Measurements from ENCODE around the gene NAA80.
A peak's percentile ranks its signal among the peaks of the same experiment; 100 is the strongest.

NAA80 gene

GRCh38 chr3:50327943-50328691 is 28.9 kb upstream of the NAA80 start, which contains the start of gene TUSC2:
TSS of gene TUSC2 (minus strand) at chr3:50328223. CDS start at chr3:50328099, 124 bp downstream.
- peak; percentile 96 for DNase-seq

- DNase-seq, result no peak
Measured at GRCh38 chr3:50327129-50327528, 27.9 kb upstream of the NAA80 start.

DNA sequence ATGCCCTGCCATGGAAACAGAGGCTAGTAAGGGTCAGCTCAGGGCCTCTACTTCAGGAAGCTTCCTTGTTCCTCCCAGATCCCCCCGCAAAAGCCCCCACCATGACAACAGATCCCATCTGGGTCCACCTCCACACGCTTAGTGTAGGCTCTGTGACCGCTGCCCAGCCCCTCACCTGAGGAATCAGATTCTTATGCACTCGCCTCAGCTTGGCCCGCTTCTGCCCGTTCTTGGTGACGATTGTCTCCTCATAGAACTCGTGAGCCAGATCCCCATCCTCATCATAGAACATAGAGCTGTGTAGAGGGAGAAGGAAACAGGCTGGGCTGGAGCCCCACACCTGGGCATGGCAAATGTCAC is 27.0 kb upstream of the NAA80 start:
- no peak for DNase-seq

- DNase-seq, result no peak
Measured at GRCh38 chr3:50325497-50326181, 26.4 kb upstream of the NAA80 start.

DNA sequence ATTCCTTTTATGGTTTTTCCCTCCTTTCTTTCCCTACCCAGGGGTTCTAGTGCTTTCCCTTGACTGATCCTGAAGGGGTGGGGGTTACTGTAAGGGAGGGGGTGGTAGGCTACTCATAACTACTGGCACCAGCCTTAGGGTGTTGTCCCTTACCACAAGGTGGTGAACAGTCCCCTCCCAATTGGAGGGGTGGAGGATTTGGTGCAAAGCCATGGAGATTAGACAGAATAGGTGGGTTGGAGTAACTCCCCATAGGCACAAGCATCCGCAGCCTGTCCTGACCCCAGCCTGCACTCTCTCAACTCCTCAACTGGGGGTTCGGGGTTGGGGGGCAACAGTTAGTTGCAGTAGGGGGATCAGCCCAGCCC is 25.9 kb upstream of the NAA80 start:
- no peak for DNase-seq

GRCh38 chr3:50324351-50325112 is 25.3 kb upstream of the NAA80 start:
- DNase-seq, result peak; percentile 71

- DNase-seq, result no peak
Measured at GRCh38 chr3:50323614-50324199, 24.5 kb upstream of the NAA80 start.

DNA sequence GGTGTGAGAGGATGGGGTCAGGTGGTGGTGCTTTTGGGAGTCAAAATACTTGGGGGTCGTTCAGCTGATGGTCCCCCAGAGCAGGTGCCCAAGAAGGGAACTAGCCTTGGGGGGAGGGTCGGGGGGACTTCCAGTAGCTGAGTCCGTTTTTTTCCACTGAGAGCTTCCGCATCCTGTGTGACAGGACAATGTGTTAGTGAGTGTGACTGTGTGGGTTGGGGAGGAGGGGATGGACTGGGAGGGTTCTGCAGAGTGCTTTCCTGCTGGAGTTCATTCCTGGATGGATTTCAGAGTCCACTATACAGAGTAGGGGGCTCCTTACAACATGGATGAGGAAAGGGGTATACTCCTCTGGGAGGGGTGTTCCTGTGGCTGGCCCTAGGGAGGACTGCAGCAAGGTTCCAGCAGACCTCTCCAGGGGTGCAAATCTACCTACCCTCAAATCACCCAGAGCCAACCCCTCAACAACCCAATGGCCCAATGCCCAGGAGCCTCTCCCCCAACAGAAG is 23.9 kb upstream of the NAA80 start:
- no peak for DNase-seq

DNA sequence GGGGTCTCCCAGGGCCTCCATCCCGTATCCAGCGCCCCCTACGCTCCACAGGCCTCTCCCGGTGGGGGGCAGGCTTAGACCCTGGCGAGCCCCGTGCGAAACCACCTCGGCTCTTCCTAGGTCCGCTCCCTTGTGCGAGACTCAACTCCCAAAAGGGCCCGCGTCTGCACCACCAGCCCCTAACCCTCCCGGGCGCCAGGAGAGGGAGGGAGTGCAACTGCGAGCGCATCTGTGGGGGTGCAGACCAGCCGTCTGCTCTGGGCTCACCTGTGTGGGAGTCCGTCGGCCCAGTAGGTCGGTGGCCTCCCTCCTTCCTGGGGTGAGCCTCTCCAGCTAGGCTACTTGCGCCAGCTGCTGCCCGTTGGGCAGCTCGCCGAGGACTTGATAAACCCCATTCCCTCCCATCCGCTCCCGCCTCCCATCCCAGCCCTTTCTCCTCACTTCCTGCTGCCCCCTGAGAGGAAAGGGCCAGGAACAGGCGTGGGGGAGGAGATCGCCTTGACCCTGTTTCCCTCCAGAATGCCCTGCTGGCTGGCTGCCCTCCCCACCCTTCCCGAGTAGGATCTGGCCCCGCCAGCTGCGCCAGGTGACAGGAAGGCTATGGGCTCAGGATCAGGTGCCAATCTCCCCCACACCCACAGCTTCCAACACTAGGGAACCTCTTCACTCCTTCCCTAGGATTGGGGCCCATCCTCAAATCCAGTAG is 23.3 kb upstream of the NAA80 start, which contains the start of gene HYAL2:
TSS of gene HYAL2 (minus strand) at position 360 of the 706 bp plus-strand sequence. CDS start 2,256 bp downstream, outside the sequence.
- DNase-seq, result no peak

- DNase-seq, result no peak
Measured at GRCh38 chr3:50322115-50322385, 22.8 kb upstream of the NAA80 start.

DNA sequence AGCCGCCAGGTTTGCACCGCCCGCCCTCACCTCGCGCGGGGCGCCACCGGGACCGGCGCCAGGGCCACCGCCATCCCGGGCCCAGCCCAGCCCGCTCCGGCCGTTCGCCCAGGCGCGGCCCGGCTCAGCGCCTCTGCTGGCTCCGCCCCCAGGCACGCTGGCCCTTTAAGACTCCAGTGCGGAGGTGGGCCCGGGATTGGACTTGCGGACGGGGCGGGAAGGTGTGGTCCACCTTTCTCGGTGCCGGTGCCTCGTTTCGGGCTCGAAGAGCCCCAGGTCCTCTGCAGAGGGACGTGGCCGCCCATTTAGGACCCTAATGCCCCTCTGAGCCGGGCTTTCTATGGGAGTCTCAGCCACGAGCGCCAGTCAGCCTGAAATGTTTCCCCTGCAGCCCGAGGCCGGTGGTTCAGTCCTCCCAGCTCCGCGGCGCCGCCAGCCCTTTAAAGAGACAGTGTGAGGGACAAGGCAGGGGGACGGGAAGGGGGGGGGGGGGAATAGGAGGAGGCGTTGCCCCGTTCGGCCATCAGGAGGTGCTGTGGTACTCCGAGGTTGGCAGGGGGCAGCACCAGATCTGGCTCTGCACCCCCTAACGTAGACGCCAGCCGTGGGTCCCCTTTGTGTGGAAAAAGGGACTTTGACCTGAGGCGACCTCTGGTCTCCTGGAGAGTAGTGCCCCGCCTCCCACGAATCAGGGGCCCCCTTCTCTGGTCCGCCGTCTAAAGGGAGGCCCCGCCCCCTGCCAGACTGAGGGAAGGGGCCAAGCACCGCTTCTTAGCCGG is 22.3 kb upstream of the NAA80 start:
- DNase-seq, result peak; percentile 87

- peak; percentile 65 for DNase-seq
Measured at GRCh38 chr3:50320853-50321335, 21.7 kb upstream of the NAA80 start.

GRCh38 chr3:50319894-50320625 is 20.9 kb upstream of the NAA80 start:
- DNase-seq, result no peak

DNA sequence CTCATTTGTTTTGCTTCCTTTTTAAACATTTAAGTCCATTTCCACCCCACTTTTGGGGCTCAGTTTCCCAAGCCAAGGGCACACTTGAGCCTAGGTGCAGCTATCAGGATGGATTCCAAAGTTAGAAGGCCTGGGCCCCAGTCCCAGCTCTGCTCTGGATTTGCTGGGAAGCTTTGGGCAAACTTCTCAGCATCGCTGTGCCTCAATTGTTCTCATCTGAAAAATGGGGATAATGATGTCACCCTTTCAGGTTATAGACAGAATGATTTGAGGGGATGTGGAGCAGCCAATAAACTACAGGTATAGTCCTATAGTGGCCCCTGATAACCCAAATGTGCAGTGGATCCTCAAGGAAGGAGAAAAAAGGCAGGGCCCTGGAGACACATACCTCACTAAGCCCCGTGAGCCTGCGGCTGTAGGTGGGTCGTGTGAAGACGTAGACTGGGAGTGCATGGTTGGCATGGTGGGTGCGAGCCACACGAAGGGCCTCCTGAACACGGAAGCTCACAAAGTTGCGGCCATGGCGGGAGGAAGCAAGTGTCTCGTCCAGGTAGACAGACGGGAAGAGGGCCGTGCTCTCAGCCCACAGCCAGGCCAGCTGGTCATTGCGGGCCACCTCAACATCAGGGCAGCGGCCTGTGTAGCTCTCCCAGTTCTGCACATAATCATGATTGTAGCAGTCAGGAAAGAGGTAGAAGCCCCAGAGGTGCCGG is 20.1 kb upstream of the NAA80 start:
- DNase-seq, result no peak

DNA sequence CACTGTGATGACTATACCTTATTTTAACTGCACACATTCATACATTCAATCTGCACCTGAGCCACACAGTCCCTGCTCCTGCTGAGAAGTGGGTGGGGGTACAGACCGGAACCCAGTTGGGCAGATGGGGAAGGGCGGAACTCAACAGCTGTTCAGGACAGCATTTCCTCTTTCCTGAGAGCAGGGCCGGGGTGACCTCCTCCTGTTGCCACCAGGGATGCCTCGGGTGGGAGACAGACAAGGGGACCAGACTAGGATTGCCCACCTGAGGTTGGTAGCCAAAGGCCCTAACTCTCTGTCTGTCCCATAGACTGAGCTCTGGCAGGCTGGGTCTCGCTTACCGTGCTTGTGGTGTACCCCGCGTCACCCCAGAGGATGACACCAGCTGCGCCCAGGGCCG is 19.4 kb upstream of the NAA80 start:
- DNase-seq, result no peak

GRCh38 chr3:50318163-50318562 is 19.0 kb upstream of the NAA80 start:
- DNase-seq, result no peak

DNA sequence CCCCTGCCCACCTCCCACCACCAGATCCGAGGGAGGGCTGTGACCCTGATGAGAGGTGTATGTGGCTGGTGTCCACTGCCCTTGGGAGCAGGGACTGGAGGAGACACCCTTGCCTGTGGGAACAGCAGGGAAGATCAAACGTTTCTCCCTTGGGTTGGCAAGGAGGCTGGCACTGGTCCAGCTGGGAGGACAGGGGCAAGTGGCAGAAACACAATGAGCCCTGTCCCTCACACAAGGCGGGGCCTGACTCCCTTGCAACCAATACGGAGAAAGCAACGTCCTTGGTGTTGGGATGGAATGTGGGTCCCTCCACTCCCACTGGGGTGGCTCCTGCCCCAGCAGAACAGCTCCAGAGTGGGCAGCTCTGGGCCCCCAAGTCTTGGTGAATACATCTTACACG is 18.1 kb upstream of the NAA80 start:
- no peak for DNase-seq

- DNase-seq, result peak; percentile 77
Measured at GRCh38 chr3:50316657-50317242, 17.5 kb upstream of the NAA80 start.

DNA sequence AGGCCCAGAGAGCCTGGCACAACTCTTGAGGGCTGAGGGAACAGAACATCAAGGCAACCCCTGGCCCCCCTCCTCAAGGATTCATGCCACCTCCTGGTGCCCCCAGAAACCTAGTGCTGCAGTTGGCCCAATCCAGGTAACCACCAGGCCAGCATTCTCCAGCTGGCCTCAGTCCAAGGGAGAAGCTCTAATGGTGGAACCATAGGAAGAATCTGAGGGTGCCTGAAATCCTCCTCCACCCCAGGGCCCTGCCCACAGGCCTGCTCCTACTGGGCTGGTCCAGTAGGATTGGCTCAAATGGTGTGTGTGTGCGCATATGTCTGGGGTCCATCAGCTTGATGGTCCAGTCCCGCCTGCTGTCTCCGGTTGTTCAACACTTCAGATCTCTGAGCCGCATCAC is 15.6 kb upstream of the NAA80 start:
- DNase-seq, result no peak

- no peak for DNase-seq
Measured at GRCh38 chr3:50314342-50314741, 15.1 kb upstream of the NAA80 start.
